ENCODE measurements around the gene GABRB3. TPM values are rescaled to one million over a fixed set of nuclear protein-coding genes. Genes with fewer than 3 reads are reported as not detected.

The GABRB3 gene
- total RNA-seq, 2 donors from 2014 or later, result not detected

DNA sequence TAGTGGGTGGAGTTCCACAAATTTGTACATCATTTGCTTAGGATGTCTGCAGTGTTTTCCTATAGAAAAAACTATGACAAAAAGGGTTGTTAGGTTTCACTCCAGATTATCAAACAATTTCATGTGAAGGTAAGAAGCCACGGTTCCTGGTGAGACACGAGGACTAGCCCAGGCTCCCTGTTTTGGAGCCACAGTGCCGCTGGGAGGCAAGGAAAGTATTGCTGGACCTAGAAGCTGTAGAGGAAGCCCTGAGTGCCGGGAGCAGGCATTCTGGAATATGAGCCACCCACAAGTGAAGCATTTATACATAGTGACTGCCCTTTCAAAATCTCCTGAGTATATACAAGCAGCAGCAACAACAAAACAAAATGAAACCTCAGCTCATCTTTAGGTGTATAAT lies 142.0 kb downstream of the GABRB3 start:
- Mint-ChIP-seq H3K36me3 (peaks cover 0 to 6% of the 10 kb centered on the region in 2 donors), H3K27ac (no peak overlapping the region), H3K9me3 (peaks cover 19 to 28% of the 10 kb centered on the region in 2 donors)
- ATAC-seq (no peak), DNase-seq (ENCODE audit: low spot score in 2 of 2) (no peak)

DNA sequence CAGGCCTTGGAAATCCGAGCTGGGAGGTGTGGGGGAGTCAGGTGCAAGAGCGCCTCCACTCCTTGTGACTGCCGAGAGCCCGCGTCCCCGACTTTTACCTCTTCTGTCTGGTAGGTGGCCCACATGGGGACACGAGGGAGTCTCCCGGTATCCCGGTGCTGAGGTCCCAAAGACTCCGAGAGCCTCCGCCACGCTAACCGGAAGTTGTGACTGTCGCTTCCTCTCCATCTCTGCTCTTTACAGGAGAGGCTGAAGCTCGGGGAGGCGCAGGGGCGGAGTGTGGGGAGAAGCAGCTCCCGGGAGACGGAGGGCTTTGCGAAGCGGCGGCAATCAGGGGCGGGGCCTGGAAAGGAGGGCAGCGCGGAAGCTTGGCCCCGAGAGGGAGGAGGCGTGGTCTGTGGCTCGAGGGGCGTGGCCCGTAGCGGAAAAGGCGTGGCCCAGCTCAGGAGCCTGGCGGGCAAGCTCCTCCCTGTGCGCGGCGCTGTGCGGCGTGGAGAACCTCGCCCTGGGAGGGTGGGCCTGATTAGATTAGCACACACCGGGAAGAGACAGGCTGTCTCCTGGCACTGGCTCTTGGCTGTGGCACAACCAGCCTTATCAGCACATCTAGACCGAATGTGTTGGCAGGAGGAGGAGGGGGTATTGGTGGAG lies 143.9 kb downstream of the GABRB3 start:
- no peak overlapping the region for H3K27ac Mint-ChIP-seq
- ATAC-seq (no peak), DNase-seq (ENCODE audit: low spot score in 2 of 2) (no peak)
- H3K36me3 Mint-ChIP-seq, result peaks cover 0 to 6% of the 10 kb centered on the region in 2 donors
- H3K9me3 Mint-ChIP-seq, result peaks cover 15 to 28% of the 10 kb centered on the region in 2 donors

DNA sequence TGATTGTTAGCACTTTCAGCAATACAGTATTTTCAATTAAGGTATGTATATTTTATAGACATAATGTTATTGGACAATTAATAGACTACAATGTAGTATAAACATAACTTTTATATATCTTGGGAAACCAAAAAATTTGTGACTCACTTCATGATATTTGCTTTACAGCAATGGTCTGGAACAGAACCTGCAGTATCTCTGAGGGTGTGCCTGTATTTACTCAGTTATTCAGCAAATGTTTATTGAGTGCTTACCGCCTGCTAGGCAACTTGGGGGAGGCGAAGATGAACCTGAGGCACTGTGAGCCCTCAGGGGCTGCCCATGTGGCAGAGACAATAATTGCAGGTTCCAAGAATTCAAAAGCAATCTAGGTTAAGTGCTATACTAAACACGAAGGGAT lies 144.8 kb downstream of the GABRB3 start:
- H3K36me3 Mint-ChIP-seq, result peaks cover 0 to 6% of the 10 kb centered on the region in 2 donors
- ATAC-seq (no peak), DNase-seq (ENCODE audit: low spot score in 2 of 2) (no peak)
- H3K27ac Mint-ChIP-seq, result no peak overlapping the region
- H3K9me3 Mint-ChIP-seq, result peaks cover 9 to 25% of the 10 kb centered on the region in 2 donors

DNA sequence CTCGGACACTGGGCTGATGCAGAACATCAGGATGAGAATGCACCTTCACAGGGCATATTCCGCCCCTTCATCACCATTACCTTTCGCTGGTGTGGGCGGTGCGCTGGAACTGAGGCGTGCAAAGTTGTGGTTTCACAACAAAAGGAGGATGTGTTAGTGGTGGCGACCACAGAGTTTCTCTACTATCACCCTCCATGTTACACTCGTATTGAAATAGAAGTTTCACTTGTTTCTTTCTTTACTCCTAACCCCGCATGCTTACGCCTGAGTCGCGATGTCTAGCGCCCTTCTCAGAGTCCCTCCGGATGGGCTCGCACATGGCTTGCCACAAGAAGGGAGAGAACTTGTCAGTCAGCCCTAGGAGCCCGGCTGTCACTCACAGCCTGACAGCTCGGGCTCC lies 148.7 kb downstream of the GABRB3 start:
- Mint-ChIP-seq H3K36me3 (peaks cover 8 to 12% of the 10 kb centered on the region in 2 donors), H3K27ac (no peak overlapping the region), H3K9me3 (peaks cover 19 to 30% of the 10 kb centered on the region in 2 donors)
- DNase-seq (ENCODE audit: low spot score in 2 of 2), result no peak
- ATAC-seq, result no peak

DNA sequence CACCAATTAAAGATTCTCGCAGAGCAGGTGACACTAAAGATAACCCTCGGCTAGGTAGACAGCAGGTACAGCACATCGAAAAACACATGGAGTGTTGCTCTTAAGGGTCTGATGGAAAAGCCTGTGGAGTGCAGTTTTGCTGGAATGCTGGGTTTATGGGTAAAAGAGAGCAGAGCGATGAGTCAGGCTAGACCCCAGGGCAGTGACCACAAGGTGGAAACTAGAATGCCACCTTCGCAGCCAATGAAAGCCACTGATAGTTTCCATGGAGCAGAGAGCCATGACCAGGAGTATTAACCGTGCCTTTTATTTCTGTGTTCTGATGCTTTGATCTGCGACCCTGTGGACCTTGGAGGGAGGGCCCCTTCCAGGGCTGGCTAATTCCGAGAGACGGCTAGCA lies 149.8 kb downstream of the GABRB3 start:
- Mint-ChIP-seq H3K9me3 (peaks cover 19 to 30% of the 10 kb centered on the region in 2 donors), H3K27ac (no peak overlapping the region), H3K36me3 (peaks cover 6 to 8% of the 10 kb centered on the region in 2 donors)
- DNase-seq (ENCODE audit: low spot score in 2 of 2) (no peak), ATAC-seq (no peak)

DNA sequence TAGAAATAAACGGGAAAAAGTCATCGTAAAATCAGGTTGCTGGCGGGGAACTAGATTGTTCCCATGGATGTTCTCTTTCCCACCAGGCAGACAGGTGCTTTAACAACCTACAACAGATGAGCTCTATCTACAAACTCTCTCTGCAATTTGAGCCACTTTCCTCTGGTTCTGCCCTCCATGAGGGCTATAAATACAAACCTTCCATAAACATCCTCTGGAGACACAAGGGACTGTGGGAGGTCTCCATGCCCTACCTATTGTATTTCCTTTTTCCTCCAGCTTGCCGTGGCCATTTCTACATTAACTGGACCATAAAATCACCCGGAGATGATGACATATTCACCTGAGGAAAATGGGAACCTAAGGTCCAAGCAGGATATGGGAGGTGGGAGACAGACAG lies 151.1 kb downstream of the GABRB3 start:
- H3K9me3 Mint-ChIP-seq, result peaks cover 10 to 22% of the 10 kb centered on the region in 2 donors
- ATAC-seq (no peak), DNase-seq (ENCODE audit: low spot score in 2 of 2) (no peak)
- H3K27ac Mint-ChIP-seq, result no peak overlapping the region
- H3K36me3 Mint-ChIP-seq, result peaks cover 6 to 8% of the 10 kb centered on the region in 2 donors

DNA sequence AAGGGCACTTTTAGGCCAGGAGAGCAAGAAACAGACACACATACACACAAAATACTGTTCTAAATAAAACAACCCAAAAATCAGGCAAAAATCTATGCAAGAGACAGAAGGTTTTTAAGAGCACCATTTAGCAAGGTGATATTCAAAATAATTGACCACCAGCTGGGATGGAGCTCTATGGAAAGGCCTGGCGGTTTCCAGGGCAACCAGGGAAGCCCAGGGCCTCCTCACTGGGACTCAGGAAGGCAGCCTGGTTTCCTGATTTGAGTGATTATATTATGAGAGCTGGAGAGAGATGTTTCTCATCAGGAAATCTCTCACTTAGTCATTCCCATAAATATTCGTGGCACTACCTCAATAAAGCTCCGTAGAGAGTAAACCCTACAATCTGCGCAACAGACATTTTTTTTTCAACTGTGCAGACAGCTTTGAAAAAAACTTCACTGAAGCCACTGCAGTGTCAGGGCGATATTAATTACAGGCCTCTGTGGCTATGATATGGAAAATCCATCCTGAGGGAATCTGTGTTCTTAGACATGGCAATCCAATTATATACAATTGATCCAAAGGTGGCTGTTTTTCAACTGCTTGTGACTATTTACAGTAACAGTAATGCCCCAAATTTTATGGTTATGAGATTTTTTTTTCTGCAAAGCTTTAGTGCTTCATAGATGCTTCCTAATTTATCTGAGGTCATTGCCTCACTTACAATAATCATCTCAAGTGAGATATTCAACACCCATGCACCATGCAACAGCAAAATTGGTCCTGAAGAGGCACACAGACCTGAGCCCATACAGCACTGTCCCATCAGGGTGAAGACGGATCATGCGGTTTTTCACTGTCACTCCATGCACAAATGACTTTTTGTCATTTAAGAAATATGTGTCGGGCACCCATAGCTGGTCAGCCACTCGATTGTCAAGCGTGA lies 152.1 kb downstream of the GABRB3 start:
- no peak overlapping the region for H3K27ac Mint-ChIP-seq
- peaks cover 6 to 8% of the 10 kb centered on the region in 2 donors for H3K36me3 Mint-ChIP-seq
- peaks cover 10 to 19% of the 10 kb centered on the region in 2 donors for H3K9me3 Mint-ChIP-seq
- no peak for DNase-seq (ENCODE audit: low spot score in 2 of 2)
- no peak for ATAC-seq

DNA sequence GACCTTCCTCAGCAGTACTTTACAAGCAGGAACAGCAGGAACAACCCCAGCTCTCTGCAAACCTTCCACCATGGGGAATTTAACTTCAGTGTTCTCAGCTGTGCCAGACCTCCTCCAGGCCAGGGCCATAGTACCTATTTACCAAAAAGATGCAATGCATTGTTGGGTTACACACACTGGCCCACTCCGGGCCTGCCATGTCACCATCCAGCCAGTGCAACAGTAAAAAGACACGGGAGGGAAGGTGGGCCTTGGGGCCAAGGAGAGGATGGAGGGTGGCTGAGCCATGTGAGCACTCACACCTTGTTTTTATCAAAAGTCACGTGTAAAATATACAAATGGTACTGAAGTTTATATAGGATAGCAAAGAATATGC lies 157.0 kb downstream of the GABRB3 start:
- DNase-seq (ENCODE audit: low spot score in 2 of 2) (no peak), ATAC-seq (no peak)
- peaks cover 12 to 15% of the 10 kb centered on the region in 2 donors for H3K36me3 Mint-ChIP-seq
- peaks cover 24 to 30% of the 10 kb centered on the region in 2 donors for H3K9me3 Mint-ChIP-seq
- no peak overlapping the region for H3K27ac Mint-ChIP-seq

DNA sequence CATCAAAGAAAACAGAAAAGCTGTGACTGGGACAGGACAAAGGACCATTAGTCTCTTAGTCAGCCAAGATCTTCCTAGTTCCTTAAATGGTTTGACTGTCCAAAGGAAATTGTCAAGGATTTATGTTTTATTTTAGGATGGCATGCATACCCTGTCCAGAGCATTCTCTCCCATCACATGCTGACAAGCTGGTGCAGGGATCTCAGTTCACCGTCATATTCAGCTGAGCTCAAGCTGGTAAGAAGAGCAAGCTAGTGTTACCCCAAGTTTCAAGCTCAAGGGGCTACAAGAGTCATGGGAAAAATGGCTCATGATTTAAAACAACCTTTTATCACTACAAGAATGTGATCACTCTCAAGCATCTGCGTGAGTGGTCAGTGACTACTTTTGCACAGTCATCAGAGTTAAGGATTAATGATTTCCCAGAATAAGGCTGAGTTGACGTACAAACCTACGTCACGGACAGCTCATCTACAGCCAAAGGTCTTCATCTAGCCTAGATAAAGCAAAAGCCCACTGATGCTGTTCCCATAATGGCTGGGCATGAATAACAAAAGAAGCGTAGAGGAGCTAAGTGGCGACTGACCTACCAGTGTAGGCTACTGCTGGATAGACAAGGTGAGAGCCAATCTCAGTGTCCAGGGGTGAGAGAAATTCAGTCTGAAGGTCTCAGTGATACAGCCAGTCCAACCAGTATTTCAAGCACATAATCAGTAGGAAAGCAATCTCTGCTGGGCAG lies 157.5 kb downstream of the GABRB3 start:
- Mint-ChIP-seq H3K9me3 (peaks cover 26 to 32% of the 10 kb centered on the region in 2 donors), H3K36me3 (peaks cover 15 to 16% of the 10 kb centered on the region in 2 donors), H3K27ac (no peak overlapping the region)
- ATAC-seq (no peak), DNase-seq (ENCODE audit: low spot score in 2 of 2) (no peak)

DNA sequence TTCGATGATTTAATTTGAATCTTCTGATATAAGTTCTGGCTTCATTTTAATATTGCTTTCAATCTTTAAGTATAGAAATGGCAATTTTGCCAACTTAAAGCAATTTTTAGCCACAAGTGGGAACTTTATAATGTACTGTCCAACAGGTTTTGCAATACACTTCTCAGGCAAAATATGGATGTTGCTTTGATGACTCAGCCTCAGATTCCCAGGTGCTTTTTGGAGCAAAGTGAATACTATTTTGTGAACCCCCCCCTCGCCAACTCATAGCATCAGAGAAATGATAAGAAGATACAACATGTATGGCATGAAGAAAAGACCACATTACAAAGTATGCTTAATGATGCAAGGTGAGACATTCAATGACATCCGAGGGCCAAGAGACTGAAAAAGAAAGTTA lies 158.1 kb downstream of the GABRB3 start:
- no peak overlapping the region for H3K27ac Mint-ChIP-seq
- ATAC-seq, result no peak

DNA sequence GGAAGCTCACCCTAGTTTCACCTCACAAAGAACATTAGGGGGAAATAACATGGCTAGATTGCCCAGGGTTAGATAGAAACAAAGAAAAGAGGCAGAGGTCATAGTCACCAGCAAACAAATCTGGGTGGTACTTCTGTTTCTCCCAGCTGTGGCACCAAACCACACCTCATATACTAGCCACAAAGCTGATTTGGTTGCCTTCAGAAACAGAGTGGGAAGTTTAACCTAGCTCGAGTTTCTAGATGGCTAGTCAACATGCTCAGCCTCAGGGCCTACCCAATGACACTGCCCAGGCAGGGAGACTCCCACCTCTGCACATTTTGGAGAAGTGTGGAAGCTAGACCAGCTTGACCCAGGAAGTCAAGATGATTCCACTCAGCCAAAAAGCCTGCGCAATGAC lies 174.2 kb downstream of the GABRB3 start:
- ATAC-seq, result no peak
- Mint-ChIP-seq H3K27ac (no peak overlapping the region), H3K36me3 (peaks cover 19 to 29% of the 10 kb centered on the region in 2 donors), H3K9me3 (peaks cover 37 to 40% of the 10 kb centered on the region in 2 donors)
- DNase-seq (ENCODE audit: low spot score in 2 of 2), result no peak

More for the DNA sequence above, 158.1 kb downstream of the GABRB3 start:
- Mint-ChIP-seq H3K36me3 (peaks cover 10 to 11% of the 10 kb centered on the region in 2 donors), H3K9me3 (peaks cover 22 to 28% of the 10 kb centered on the region in 2 donors)
- no peak for DNase-seq (ENCODE audit: low spot score in 2 of 2)

DNA sequence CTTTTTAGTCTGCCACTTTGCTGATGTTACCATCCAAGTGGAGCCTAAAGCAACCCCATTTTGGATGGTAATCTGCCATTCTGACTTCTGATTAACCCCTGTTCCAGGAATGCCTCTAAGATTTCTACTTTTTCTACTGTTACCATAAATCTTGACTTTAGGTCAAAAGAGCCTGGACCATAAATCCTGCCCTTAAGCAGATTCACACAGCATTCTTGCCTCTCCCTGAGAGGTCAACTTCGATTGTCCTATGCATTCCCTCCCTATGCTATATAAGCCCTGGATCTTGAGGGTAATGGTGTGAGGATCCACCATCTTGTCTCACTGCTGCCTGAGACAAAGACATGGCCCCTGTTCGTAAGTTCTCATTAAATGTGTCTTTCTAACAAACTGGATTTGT lies 177.3 kb downstream of the GABRB3 start:
- Mint-ChIP-seq H3K36me3 (peaks cover 15 to 25% of the 10 kb centered on the region in 2 donors), H3K9me3 (peaks cover 18 to 23% of the 10 kb centered on the region in 2 donors), H3K27ac (no peak overlapping the region)
- DNase-seq (ENCODE audit: low spot score in 2 of 2) (no peak), ATAC-seq (no peak)

DNA sequence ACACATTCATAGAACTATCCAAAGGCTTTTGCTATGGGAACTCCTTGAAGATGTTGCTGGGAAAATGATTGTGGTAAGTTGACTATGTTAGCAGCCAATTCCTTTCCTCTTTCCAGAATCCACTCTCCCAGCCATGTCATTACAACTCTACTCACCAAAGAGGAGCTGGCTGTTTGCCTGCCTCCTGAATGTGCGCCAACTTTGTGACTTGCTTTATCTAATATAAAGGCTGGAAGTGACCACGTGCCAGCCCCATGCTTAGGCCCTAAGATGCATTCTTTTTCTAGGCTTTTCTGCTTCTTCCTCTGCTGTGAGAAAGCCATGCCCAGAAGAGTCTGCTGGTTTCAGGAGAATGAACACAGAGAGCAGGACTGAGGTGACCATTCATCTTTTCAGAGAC lies 182.2 kb downstream of the GABRB3 start:
- Mint-ChIP-seq H3K36me3 (peaks cover 0 to 1% of the 10 kb centered on the region in 2 donors), H3K27ac (no peak overlapping the region), H3K9me3 (peaks cover 5 to 11% of the 10 kb centered on the region in 2 donors)
- ATAC-seq, result no peak
- no peak for DNase-seq (ENCODE audit: low spot score in 2 of 2)

DNA sequence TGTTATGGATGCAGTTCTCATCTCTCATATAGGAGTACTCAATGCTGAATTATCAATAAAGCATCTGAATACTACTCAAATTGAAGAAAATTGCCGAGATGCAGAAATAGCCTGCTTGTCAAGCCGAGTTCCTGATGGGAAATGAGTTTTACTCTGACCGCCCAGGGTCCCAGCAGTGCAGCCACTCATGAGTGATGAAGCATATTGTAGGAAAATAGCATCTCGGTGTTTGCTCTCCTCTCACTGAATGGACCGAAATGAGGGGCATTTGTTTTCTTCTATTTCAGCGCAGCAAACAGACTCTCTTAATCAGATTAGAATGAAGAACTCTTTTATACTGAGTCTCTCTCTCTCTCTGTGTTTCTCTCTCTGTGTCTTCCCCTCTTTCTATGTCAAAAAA lies 190.0 kb downstream of the GABRB3 start:
- H3K27ac Mint-ChIP-seq, result no peak overlapping the region
- ATAC-seq, result no peak
- H3K36me3 Mint-ChIP-seq, result peaks cover 0 to 4% of the 10 kb centered on the region in 2 donors
- H3K9me3 Mint-ChIP-seq, result peaks cover 5 to 23% of the 10 kb centered on the region in 2 donors
- no peak for DNase-seq (ENCODE audit: low spot score in 2 of 2)

DNA sequence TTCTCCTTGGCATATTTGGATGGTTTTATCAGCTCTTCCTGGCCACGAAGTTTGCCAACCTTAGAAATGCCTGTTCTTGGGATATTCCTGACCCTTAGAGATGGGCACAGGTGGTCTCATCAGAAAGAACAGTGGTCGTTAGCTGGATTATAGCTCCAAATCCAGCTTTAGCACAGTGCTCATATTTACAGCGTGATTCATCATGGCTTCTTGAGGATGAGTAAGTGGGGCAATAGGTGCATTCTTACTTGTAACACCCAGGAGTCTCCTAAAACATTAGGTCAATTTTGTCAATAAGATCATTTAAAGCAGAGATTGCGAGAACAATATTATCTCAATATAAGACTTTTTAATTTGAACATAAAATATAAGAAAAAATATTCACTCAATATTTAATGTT lies 191.9 kb downstream of the GABRB3 start:
- H3K9me3 Mint-ChIP-seq, result peaks cover 9 to 19% of the 10 kb centered on the region in 2 donors
- H3K27ac Mint-ChIP-seq, result no peak overlapping the region
- H3K36me3 Mint-ChIP-seq, result peaks cover 0 to 4% of the 10 kb centered on the region in 2 donors
- DNase-seq (ENCODE audit: low spot score in 2 of 2) (no peak), ATAC-seq (no peak)

DNA sequence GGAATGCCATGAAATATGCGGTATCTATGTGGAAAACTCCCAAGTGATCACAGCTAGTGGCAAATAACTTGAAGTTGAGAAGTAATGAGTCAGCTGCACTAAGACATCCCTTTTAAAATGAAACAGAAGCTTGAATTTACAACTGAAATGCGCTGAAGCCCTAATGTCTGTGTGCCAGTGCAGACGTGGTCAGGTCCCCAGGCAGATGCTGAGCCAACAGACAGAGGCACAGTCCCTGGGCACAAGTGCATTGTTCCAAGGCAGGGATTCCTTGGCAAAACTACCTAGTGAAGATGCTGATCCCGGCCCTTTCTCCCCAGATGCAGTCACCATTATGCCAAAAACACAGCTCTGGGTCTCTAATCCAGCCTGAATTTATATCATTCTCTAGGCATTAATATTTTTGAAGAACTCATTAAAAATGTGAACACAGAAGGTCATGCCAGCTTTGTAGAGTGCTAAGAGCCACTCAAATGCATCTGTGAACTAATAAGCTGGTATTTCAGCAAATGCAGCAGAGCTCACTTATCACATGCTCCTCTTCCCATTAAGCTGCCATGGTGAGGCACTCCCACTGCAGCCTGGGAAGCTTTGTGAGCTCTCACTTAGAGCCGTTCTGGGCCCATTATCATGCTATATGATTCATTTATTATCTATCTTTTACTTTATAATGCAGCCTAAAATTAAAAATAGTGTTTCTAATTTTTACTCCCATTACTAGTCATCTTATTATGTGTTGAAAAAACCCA lies 200.1 kb downstream of the GABRB3 start:
- peaks cover 0 to 5% of the 10 kb centered on the region in 2 donors for H3K36me3 Mint-ChIP-seq
- H3K9me3 Mint-ChIP-seq, result peaks cover 9 to 13% of the 10 kb centered on the region in 2 donors
- H3K27ac Mint-ChIP-seq, result no peak overlapping the region
- no peak for ATAC-seq
- DNase-seq (ENCODE audit: low spot score in 2 of 2), result no peak
